ENCODE results near the gene LRPAP1. TPM values are rescaled to one million over a fixed set of nuclear protein-coding genes. Genes with fewer than 3 reads are reported as not detected.

The LRPAP1 gene
- total RNA-seq, 1 experiment from 2014 or later = 126 TPM

- Histone ChIP-seq H3K4me2 (no peak overlapping the region), H3K4me3 (no peak overlapping the region), H2AFZ (no peak overlapping the region), H3K9me2 (ENCODE audit: insufficient read depth) (no peaks in the 10 kb centered on the region), H3K9me3 (ENCODE audit: insufficient read depth, low read depth) (no peaks in the 10 kb centered on the region), H3F3A (ENCODE audit: insufficient read depth, low read depth) (no peaks in the 10 kb centered on the region), H3K4me1 (replicated peaks; ENCODE audit: insufficient read depth) (no peaks in the 10 kb centered on the region), H3K79me2 (ENCODE audit: low read depth) (no peaks in the 10 kb centered on the region), H3K27ac (no peak overlapping the region), H4K20me1 (ENCODE audit: insufficient read depth) (no peaks in the 10 kb centered on the region), H3K36me3 (ENCODE audit: low read depth) (no peaks in the 10 kb centered on the region), H3K27me3 (ENCODE audit: insufficient read depth, low read depth) (no peaks in the 10 kb centered on the region)
- intact Hi-C loops (cut with micrococcal nuclease; ENCODE audit: unreplicated experiment) = no loop called here
- CTCF ChIA-PET = no interaction called here
- POLR2A ChIA-PET (ENCODE audit: unreplicated experiment) = no interaction called here
- TF ChIP-seq EZH2 (IDR thresholded peaks at IDR 0.05; ENCODE audit: low read depth) (no peak), CTCF (conservative IDR thresholded peaks at IDR 0.05) (no peak)
- BruUV-seq (replicated peaks) = no TSS peak
- DNase-seq = no peak
Observed at GRCh38 chr4:3502941-3503936, 29.0 kb downstream of the LRPAP1 start.

GRCh38 chr4:3501825-3502425, 30.3 kb downstream of the LRPAP1 start:
- no TSS peak for BruUV-seq (replicated peaks)

More at GRCh38 chr4:3501825-3502425, 30.3 kb downstream of the LRPAP1 start:
- Histone ChIP-seq H3K9me2 (ENCODE audit: insufficient read depth) (no peaks in the 10 kb centered on the region), H3K4me3 (no peak overlapping the region), H3F3A (ENCODE audit: insufficient read depth, low read depth) (no peaks in the 10 kb centered on the region), H4K20me1 (ENCODE audit: insufficient read depth) (no peaks in the 10 kb centered on the region), H3K27me3 (ENCODE audit: insufficient read depth, low read depth) (no peaks in the 10 kb centered on the region), H3K36me3 (ENCODE audit: low read depth) (no peaks in the 10 kb centered on the region), H3K4me2 (no peak overlapping the region), H3K79me2 (ENCODE audit: low read depth) (no peaks in the 10 kb centered on the region), H3K9me3 (ENCODE audit: insufficient read depth, low read depth) (no peaks in the 10 kb centered on the region), H3K4me1 (replicated peaks; ENCODE audit: insufficient read depth) (no peaks in the 10 kb centered on the region), H2AFZ (no peak overlapping the region), H3K27ac (no peak overlapping the region)
- TF ChIP-seq EZH2 (IDR thresholded peaks at IDR 0.05; ENCODE audit: low read depth) (no peak), CTCF (conservative IDR thresholded peaks at IDR 0.05) (no peak)
- no peak for DNase-seq
- CTCF ChIA-PET = no interaction called here
- intact Hi-C loops (cut with micrococcal nuclease; ENCODE audit: unreplicated experiment) = no loop called here
- POLR2A ChIA-PET (ENCODE audit: unreplicated experiment) = no interaction called here

All from PC-9 (cell line).